HG03095 (cell line): ENCODE results near the gene FITM1.
"Not testable (repeated sequence)": the region's sequence is repeated elsewhere in the genome, so short reads cannot be mapped to it uniquely, and the experiment has no call there.

Experiments used
- ATAC-seq: cut with Tn5 transposase; IDR thresholded peaks from one replicate; pipeline ENCODE4 v1.9.1; 2021; ENCODE audit warnings: moderate library complexity; ENCODE audit not compliant: unreplicated experiment

Gene FITM1

GRCh38 chr14:24096545-24097181, 33.8 kb upstream of the FITM1 start:
- no peak for ATAC-seq

- ATAC-seq: no peak
These were observed 32.1 kb upstream of the FITM1 start for GRCh38 chr14:24098229-24098926.

- ATAC-seq: no peak
These were observed 31.3 kb upstream of the FITM1 start for GRCh38 chr14:24098927-24099813.

GRCh38 chr14:24100197-24100981, 30.1 kb upstream of the FITM1 start:
- ATAC-seq: no peak

- no peak for ATAC-seq
These were observed 29.4 kb upstream of the FITM1 start for GRCh38 chr14:24100982-24101494.

GRCh38 chr14:24102357-24103048, 28.0 kb upstream of the FITM1 start:
- no peak for ATAC-seq

- no peak for ATAC-seq
These were observed 27.0 kb upstream of the FITM1 start for GRCh38 chr14:24103451-24103850.

- not testable (repeated sequence) for ATAC-seq
These were observed 24.7 kb upstream of the FITM1 start for GRCh38 chr14:24105609-24106239.

- no peak for ATAC-seq
These were observed 23.7 kb upstream of the FITM1 start for GRCh38 chr14:24106672-24107271.

- ATAC-seq: peak; percentile 36
These were observed 22.1 kb upstream of the FITM1 start for GRCh38 chr14:24108336-24108874.

- no peak for ATAC-seq
These were observed 20.4 kb upstream of the FITM1 start for GRCh38 chr14:24110060-24110459.

- no peak for ATAC-seq
These were observed 19.9 kb upstream of the FITM1 start for GRCh38 chr14:24110523-24110922.

- ATAC-seq: no peak
These were observed 17.1 kb upstream of the FITM1 start for GRCh38 chr14:24113379-24113800.

GRCh38 chr14:24113801-24114531, 16.5 kb upstream of the FITM1 start:
- peak; percentile 23 for ATAC-seq

GRCh38 chr14:24114532-24115421, 15.7 kb upstream of the FITM1 start, which contains the start of the genes DCAF11 and NRL:
DCAF11 (plus strand) TSS chr14:24114777; CDS start chr14:24115595, 818 bp downstream.
NRL (minus strand) TSS chr14:24114949; CDS start chr14:24082848, 32,101 bp downstream.
- peak; percentile 82 for ATAC-seq

GRCh38 chr14:24115422-24116127, 14.9 kb upstream of the FITM1 start:
- no peak for ATAC-seq
